Astrocyte (in vitro differentiated cells and primary cell): ENCODE results near the gene ADCY2. TPM values are rescaled to one million over a fixed set of nuclear protein-coding genes. Genes with fewer than 3 reads are reported as not detected.

ENCODE experiments used
- DNase-seq: peaks from one replicate; pipeline ENCODE4 v3.0.0-alpha.2; 2010; ENCODE audit warnings: low read depth
- FAIRE-seq: peaks from 2 replicates; lab custom pipeline; 2011; peaks lifted over from hg19 to GRCh38; lab: Jason Lieb, UNC
- H2AFZ ChIP-seq: 2 replicates; pipeline ENCODE4 v1.6.0; 2012; ENCODE audit warnings: low read depth, low read length, inconsistent platforms
- H3K27ac ChIP-seq: 2 replicates; pipeline ENCODE4 v1.5.1; 2011; ENCODE audit warnings: low read depth, low read length, inconsistent platforms
- H3K27me3 ChIP-seq: 2 replicates; pipeline ENCODE4 v1.6.0; 2011; ENCODE audit warnings: low read length, inconsistent platforms; ENCODE audit not compliant: insufficient read depth
- H3K36me3 ChIP-seq: 2 replicates; pipeline ENCODE4 v1.5.1; 2011; ENCODE audit warnings: low read length, inconsistent platforms; ENCODE audit not compliant: insufficient read depth
- H3K4me1 ChIP-seq: 2 replicates; pipeline ENCODE4 v1.5.1; 2011; ENCODE audit warnings: low read length, inconsistent platforms; ENCODE audit not compliant: insufficient read depth
- H3K4me2 ChIP-seq: 2 replicates; pipeline ENCODE4 v1.6.0; 2012; ENCODE audit warnings: low read length, inconsistent platforms
- H3K4me3 ChIP-seq: 2 replicates; pipeline ENCODE4 v1.5.1; 2011; ENCODE audit warnings: low read depth, mild to moderate bottlenecking, low read length, inconsistent platforms; ENCODE audit not compliant: insufficient read depth
- H3K79me2 ChIP-seq: 2 replicates; pipeline ENCODE4 v1.6.0; 2012; ENCODE audit warnings: mild to moderate bottlenecking, low read length, inconsistent platforms; ENCODE audit not compliant: insufficient read depth
- H3K9ac ChIP-seq: 2 replicates; pipeline ENCODE4 v1.6.0; 2012; ENCODE audit warnings: mild to moderate bottlenecking, low read length, inconsistent platforms
- H3K9me3 ChIP-seq: 2 replicates; pipeline ENCODE4 v1.5.1; 2012; ENCODE audit warnings: low read depth, mild to moderate bottlenecking, low read length, inconsistent platforms; ENCODE audit not compliant: insufficient read depth
- H4K20me1 ChIP-seq: 2 replicates; pipeline ENCODE4 v1.6.0; 2012; ENCODE audit warnings: low read length, inconsistent platforms; ENCODE audit not compliant: insufficient read depth
- H3K27ac Mint-ChIP-seq: one replicate; pipeline ENCODE4 v1.8.0; 2021; ENCODE audit warnings: mild to moderate bottlenecking, mixed read lengths; ENCODE audit not compliant: unreplicated experiment
- H3K27me3 Mint-ChIP-seq: one replicate; pipeline ENCODE4 v1.8.0; 2021; ENCODE audit warnings: low read depth, mixed read lengths; ENCODE audit not compliant: unreplicated experiment
- H3K36me3 Mint-ChIP-seq: one replicate; pipeline ENCODE4 v1.8.0; 2021; ENCODE audit warnings: low read depth, mixed read lengths; ENCODE audit not compliant: unreplicated experiment
- H3K4me1 Mint-ChIP-seq: one replicate; pipeline ENCODE4 v1.8.0; 2021; ENCODE audit warnings: low read depth, mixed read lengths; ENCODE audit not compliant: unreplicated experiment
- H3K4me3 Mint-ChIP-seq: one replicate; pipeline ENCODE4 v1.8.0; 2021; ENCODE audit warnings: mild to moderate bottlenecking, moderate library complexity, mixed read lengths; ENCODE audit not compliant: unreplicated experiment
- H3K9me3 Mint-ChIP-seq: one replicate; pipeline ENCODE4 v1.8.0; 2021; ENCODE audit warnings: mild to moderate bottlenecking, mixed read lengths; ENCODE audit not compliant: unreplicated experiment
- EZH2 ChIP-seq: IDR thresholded peaks from 2 replicates; pipeline ENCODE4 v1.6.1; 2012; ENCODE audit warnings: mild to moderate bottlenecking, low read length, inconsistent platforms; ENCODE audit not compliant: insufficient read depth
- total RNA-seq: library from RNA; stranded (reverse); gene quantifications from 2 replicates; pipeline ENCODE4 v1.2.1, GENCODE V29; 2021
- TF ChIP-seq, protein P1 (sequence below): IDR thresholded peaks from 2 replicates; pipeline ENCODE4 v1.5.1; 2011; ENCODE audit warnings: low read depth, mild to moderate bottlenecking, inconsistent platforms, low read length, moderate library complexity; ENCODE audit not compliant: insufficient read depth

ADCY2 gene
- total RNA-seq, 1 donor from 2014 or later, result 5.7 TPM

DNA sequence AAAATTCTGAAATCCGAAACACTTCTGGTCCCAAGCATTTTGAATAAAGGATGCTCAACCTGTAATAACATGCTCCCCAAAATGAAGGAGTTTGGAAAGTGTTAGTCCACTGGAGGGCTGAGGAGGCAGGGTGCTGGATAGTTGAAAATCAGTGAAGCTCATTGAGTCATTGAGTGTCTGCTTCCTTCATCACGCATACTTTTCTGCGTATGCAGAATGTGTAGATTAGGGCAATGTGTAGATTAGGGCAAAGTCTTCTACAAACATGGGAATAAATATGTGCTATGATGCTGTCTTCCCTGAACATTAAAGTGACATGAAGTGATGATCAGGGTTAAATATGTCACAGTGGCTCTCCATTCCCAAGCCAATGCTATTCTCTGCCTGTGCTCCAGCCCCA is 261.2 kb downstream of the ADCY2 start:
- H3K27me3 ChIP-seq, result no peaks in the 10 kb centered on the region
- H3K9me3 Mint-ChIP-seq, result peaks cover 4% of the 10 kb centered on the region
- no peaks in the 10 kb centered on the region for H4K20me1 ChIP-seq
- H3K9ac ChIP-seq, result no peak overlapping the region
- no peak overlapping the region for H3K4me3 Mint-ChIP-seq
- H3K4me1 Mint-ChIP-seq, result peaks cover 10% of the 10 kb centered on the region
- no peak overlapping the region for H3K27ac ChIP-seq
- no peak overlapping the region for H3K4me3 ChIP-seq
- TF ChIP-seq, protein P1, sequence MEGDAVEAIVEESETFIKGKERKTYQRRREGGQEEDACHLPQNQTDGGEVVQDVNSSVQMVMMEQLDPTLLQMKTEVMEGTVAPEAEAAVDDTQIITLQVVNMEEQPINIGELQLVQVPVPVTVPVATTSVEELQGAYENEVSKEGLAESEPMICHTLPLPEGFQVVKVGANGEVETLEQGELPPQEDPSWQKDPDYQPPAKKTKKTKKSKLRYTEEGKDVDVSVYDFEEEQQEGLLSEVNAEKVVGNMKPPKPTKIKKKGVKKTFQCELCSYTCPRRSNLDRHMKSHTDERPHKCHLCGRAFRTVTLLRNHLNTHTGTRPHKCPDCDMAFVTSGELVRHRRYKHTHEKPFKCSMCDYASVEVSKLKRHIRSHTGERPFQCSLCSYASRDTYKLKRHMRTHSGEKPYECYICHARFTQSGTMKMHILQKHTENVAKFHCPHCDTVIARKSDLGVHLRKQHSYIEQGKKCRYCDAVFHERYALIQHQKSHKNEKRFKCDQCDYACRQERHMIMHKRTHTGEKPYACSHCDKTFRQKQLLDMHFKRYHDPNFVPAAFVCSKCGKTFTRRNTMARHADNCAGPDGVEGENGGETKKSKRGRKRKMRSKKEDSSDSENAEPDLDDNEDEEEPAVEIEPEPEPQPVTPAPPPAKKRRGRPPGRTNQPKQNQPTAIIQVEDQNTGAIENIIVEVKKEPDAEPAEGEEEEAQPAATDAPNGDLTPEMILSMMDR, result no peak
- no peak for TF ChIP-seq EZH2
- no peaks in the 10 kb centered on the region for H3K79me2 ChIP-seq
- no peak overlapping the region for H3K4me2 ChIP-seq
- FAIRE-seq (no peak), DNase-seq (no peak)
- H3K27me3 Mint-ChIP-seq, result no peaks in the 10 kb centered on the region
- no peaks in the 10 kb centered on the region for H3K36me3 Mint-ChIP-seq
- H3K9me3 ChIP-seq, result no peaks in the 10 kb centered on the region
- H3K4me1 ChIP-seq, result no peaks in the 10 kb centered on the region
- H2AFZ ChIP-seq, result no peak overlapping the region
- no peaks in the 10 kb centered on the region for H3K36me3 ChIP-seq
- no peak overlapping the region for H3K27ac Mint-ChIP-seq

- no peaks in the 10 kb centered on the region for H3K9me3 ChIP-seq
- no peak overlapping the region for H3K4me3 ChIP-seq
- H3K4me2 ChIP-seq, result no peak overlapping the region
- H2AFZ ChIP-seq, result no peak overlapping the region
- no peak overlapping the region for H3K27ac ChIP-seq
- TF ChIP-seq, protein P1, result no peak
- no peak for TF ChIP-seq EZH2
- no peak overlapping the region for H3K9ac ChIP-seq
- FAIRE-seq, result no peak
- Mint-ChIP-seq H3K36me3 (no peaks in the 10 kb centered on the region), H3K4me1 (peaks cover 10% of the 10 kb centered on the region), H3K27me3 (no peaks in the 10 kb centered on the region), H3K27ac (peak overlapping the region; percentile 73), H3K9me3 (no peaks in the 10 kb centered on the region), H3K4me3 (no peak overlapping the region)
- H3K4me1 ChIP-seq, result no peaks in the 10 kb centered on the region
- H3K79me2 ChIP-seq, result no peaks in the 10 kb centered on the region
- H4K20me1 ChIP-seq, result no peaks in the 10 kb centered on the region
- no peaks in the 10 kb centered on the region for H3K36me3 ChIP-seq
- no peaks in the 10 kb centered on the region for H3K27me3 ChIP-seq
- peak; percentile 75 for DNase-seq
Observed at GRCh38 chr5:7659420-7659819, 263.5 kb downstream of the ADCY2 start.

- no peaks in the 10 kb centered on the region for H3K9me3 ChIP-seq
- H3K9ac ChIP-seq, result no peak overlapping the region
- Mint-ChIP-seq H3K4me1 (peaks cover 17% of the 10 kb centered on the region), H3K4me3 (no peak overlapping the region), H3K27me3 (no peaks in the 10 kb centered on the region), H3K9me3 (no peaks in the 10 kb centered on the region), H3K27ac (no peak overlapping the region), H3K36me3 (no peaks in the 10 kb centered on the region)
- H3K79me2 ChIP-seq, result no peaks in the 10 kb centered on the region
- DNase-seq (no peak), FAIRE-seq (no peak)
- H3K36me3 ChIP-seq, result no peaks in the 10 kb centered on the region
- no peaks in the 10 kb centered on the region for H3K4me1 ChIP-seq
- no peak overlapping the region for H2AFZ ChIP-seq
- no peak overlapping the region for H3K27ac ChIP-seq
- H3K4me3 ChIP-seq, result no peak overlapping the region
- H3K4me2 ChIP-seq, result no peak overlapping the region
- TF ChIP-seq EZH2, result no peak
- TF ChIP-seq, protein P1, result no peak
- no peaks in the 10 kb centered on the region for H4K20me1 ChIP-seq
- H3K27me3 ChIP-seq, result no peaks in the 10 kb centered on the region
Observed at GRCh38 chr5:7662289-7662688, 266.4 kb downstream of the ADCY2 start.
